ENCODE data around the gene DHX8.

The DHX8 gene

GRCh38 chr17:43554857-43555256 lies 71.1 kb downstream of the DHX8 start:
- peak in 1 of 2 experiments; percentile 8 for DNase-seq (ENCODE audit: low read depth in 1 of 2, low spot score in 1 of 2)
- TF ChIP-seq GABPA (IDR thresholded peaks at IDR 0.05; ENCODE audit: low read depth) = no peak
- peak; percentile 51; the same call in 1 of the 2 replicates for TF ChIP-seq SPI1 (IDR thresholded peaks at IDR 0.05; ENCODE audit: borderline replicate concordance, low read depth)
- Histone ChIP-seq H3K4me3 (replicated peaks; ENCODE audit: insufficient read depth, low read length) (no peak overlapping the region), H3K27ac (replicated peaks) (no peak overlapping the region), H3K27me3 (ENCODE audit: insufficient read depth, poor library complexity, severe bottlenecking) (no peaks in the 10 kb centered on the region)

- TF ChIP-seq REST (IDR thresholded peaks at IDR 0.05; ENCODE audit: insufficient replicate concordance, low read depth) (no peak), POLR2AphosphoS5 (IDR thresholded peaks at IDR 0.05; ENCODE audit: low read depth) (no peak), SPI1 (IDR thresholded peaks at IDR 0.05; ENCODE audit: borderline replicate concordance, low read depth) (no peak)
- no peaks in the 10 kb centered on the region for H3K27me3 ChIP-seq (ENCODE audit: insufficient read depth, poor library complexity, severe bottlenecking)
- H3K27ac ChIP-seq (replicated peaks) = no peak overlapping the region; the same call in 1 of the 2 replicates
- H3K4me3 ChIP-seq (replicated peaks; ENCODE audit: insufficient read depth, low read length) = no peak overlapping the region
- peak; percentile 83 to 84 for DNase-seq (ENCODE audit: low read depth in 1 of 2, low spot score in 1 of 2)
Measured at GRCh38 chr17:43556292-43556691, 72.5 kb downstream of the DHX8 start.

- TF ChIP-seq POLR2AphosphoS5 (IDR thresholded peaks at IDR 0.05; ENCODE audit: low read depth) (no peak), REST (IDR thresholded peaks at IDR 0.05; ENCODE audit: insufficient replicate concordance, low read depth) (no peak)
- H3K4me3 ChIP-seq (replicated peaks; ENCODE audit: insufficient read depth, low read length) = no peak overlapping the region
Measured at GRCh38 chr17:43558805-43559160, 75.0 kb downstream of the DHX8 start.

GRCh38 chr17:43559161-43559816 lies 75.5 kb downstream of the DHX8 start:
- H3K27me3 ChIP-seq (ENCODE audit: insufficient read depth, poor library complexity, severe bottlenecking) = peaks cover 2% of the 10 kb centered on the region
- no peak overlapping the region for H3K27ac ChIP-seq (replicated peaks)
- no peak for DNase-seq (ENCODE audit: low read depth in 1 of 2, low spot score in 1 of 2)
- no peak overlapping the region for H3K4me3 ChIP-seq (replicated peaks; ENCODE audit: insufficient read depth, low read length)
- no peak for TF ChIP-seq GABPA (IDR thresholded peaks at IDR 0.05; ENCODE audit: low read depth)
- TF ChIP-seq SPI1 (IDR thresholded peaks at IDR 0.05; ENCODE audit: borderline replicate concordance, low read depth) = no peak
- TF ChIP-seq POLR2AphosphoS5 (IDR thresholded peaks at IDR 0.05; ENCODE audit: low read depth) = no peak
- TF ChIP-seq CTCF (IDR thresholded peaks at IDR 0.05; ENCODE audit: insufficient read depth, low read length) = no peak
- no peak for TF ChIP-seq REST (IDR thresholded peaks at IDR 0.05; ENCODE audit: insufficient replicate concordance, low read depth)

More at GRCh38 chr17:43558805-43559160, 75.0 kb downstream of the DHX8 start:
- peaks cover 2% of the 10 kb centered on the region for H3K27me3 ChIP-seq (ENCODE audit: insufficient read depth, poor library complexity, severe bottlenecking)
- DNase-seq (ENCODE audit: low read depth in 1 of 2, low spot score in 1 of 2) = no peak
- no peak overlapping the region for H3K27ac ChIP-seq (replicated peaks)
